K562 (cell line): Measurements from ENCODE around the gene DSP. TPM values are rescaled to one million over a fixed set of nuclear protein-coding genes. Genes with fewer than 3 reads are reported as not detected.

Source experiments
- BDP1 ChIP-seq: IDR thresholded peaks from 3 replicates; pipeline ENCODE4 v1.6.1; 2011; ENCODE audit not compliant: insufficient read length, insufficient read depth
- HDAC8 ChIP-seq: fragments of 450-650 bp; IDR thresholded peaks from 2 replicates; pipeline ENCODE4 v1.6.1; 2016; ENCODE audit warnings: mild to moderate bottlenecking, missing genetic modification characterization, moderate library complexity, missing compliant biosample characterization
- HDGF ChIP-seq: fragments of 450-650 bp; IDR thresholded peaks from 2 replicates; pipeline ENCODE4 v1.6.1; 2016
- JUNB ChIP-seq: fragments of 450-650 bp; formaldehyde crosslinking; conservative IDR thresholded peaks from 2 replicates; pipeline ENCODE4 v1.4.0; 2020; ENCODE audit warnings: mild to moderate bottlenecking
- MAFF ChIP-seq: IDR thresholded peaks from 2 replicates; pipeline ENCODE4 v1.6.1; 2012; ENCODE audit warnings: low read length, improper control_type of control experiment
- MLLT1 ChIP-seq, 2 experiments: fragments of 450-650 bp; IDR thresholded peaks; 2 replicates each; pipeline ENCODE4 v1.6.1; 2016
- PHF21A ChIP-seq: fragments of 450-650 bp; IDR thresholded peaks from 2 replicates; pipeline ENCODE4 v1.6.1; 2017; ENCODE audit warnings: low read depth, borderline replicate concordance
- YBX1 ChIP-seq: fragments of 450-650 bp; IDR thresholded peaks from 2 replicates; pipeline ENCODE4 v1.7.1; 2016; ENCODE audit warnings: mild to moderate bottlenecking
- ZBTB1 ChIP-seq: sonication (generic); formaldehyde crosslinking; IDR thresholded peaks from 2 replicates; pipeline ENCODE4 v1.8.1; 2023; ENCODE audit warnings: missing genetic modification reagents, low read depth, mild to moderate bottlenecking, borderline replicate concordance
- ZMIZ1 ChIP-seq, 2 experiments: fragments of 150-350 bp in 1 of 2; IDR thresholded peaks; 2 replicates each; pipeline ENCODE4 v1.6.1; 2012 to 2016; ENCODE audit warnings: low read depth in 2 of 2, low read length in 2 of 2, mild to moderate bottlenecking in 1 of 2, moderate library complexity in 1 of 2
- polyA plus RNA-seq, 8 experiments: library from polyadenylated mRNA; depleted of rRNA in 4 of 8; stranded (reverse) in 5 of 8; unstranded in 3 of 8; fragments of >200 nt; fragmentation: Nextera tagmentation in 2 of 8; fragmentation: Illumina TruSeq in 1 of 8; extraction: Ambion mirVana in 2 of 8; extraction: Trizol in 1 of 8; gene quantifications; 2 replicates each; pipeline versions ENCODE4 v1.2.1 to v1.2.3, GENCODE V29; 2011 to 2014; ENCODE audit warnings: inconsistent platforms in 1 of 8, missing spikeins in 1 of 8
- total RNA-seq, 7 experiments: library from RNA; depleted of rRNA in 6 of 7; stranded (reverse); fragments of >200 nt in 6 of 7; fragmentation: Illumina TruSeq in 2 of 7; extraction: Trizol in 2 of 7; gene quantifications; 2 replicates each; pipeline versions ENCODE4 v1.2.1 to v1.2.3, GENCODE V29; 2011 to 2021; ENCODE audit warnings: low replicate concordance in 1 of 7
- TF ChIP-seq, protein P1 (sequence below): fragments of 450-650 bp; conservative IDR thresholded peaks from 2 replicates; pipeline ENCODE4 v1.6.1; 2016; ENCODE audit warnings: missing genetic modification characterization, low read depth, mild to moderate bottlenecking, control low read depth, missing compliant biosample characterization
- TF ChIP-seq, protein P2 (sequence below): fragments of 250-450 bp; sonication (Bioruptor Pico); IDR thresholded peaks from 2 replicates; pipeline ENCODE4 v1.8.0; 2022; ENCODE audit warnings: inconsistent platforms
- TF ChIP-seq, protein P3 (sequence below): fragments of 250-450 bp; sonication (Bioruptor Pico); IDR thresholded peaks from 2 replicates; pipeline ENCODE4 v1.8.0; 2022; ENCODE audit warnings: moderate library complexity, mild to moderate bottlenecking, inconsistent platforms
- TF ChIP-seq, protein P4 (sequence below): fragments of 250-450 bp; sonication (Bioruptor Pico); IDR thresholded peaks from 2 replicates; pipeline ENCODE4 v1.5.0; 2021

Gene DSP
- total and polyA plus RNA-seq, 9 of the 15 experiments (the other 6 are each of a cell fraction or from before 2014, with no cell fraction given) = under 0.01 to 0.24 (median 0.03) TPM; not detected in 2

- TF ChIP-seq ZMIZ1 (IDR thresholded peaks at IDR 0.05; ENCODE audit: low read depth in 2 of 2, low read length in 2 of 2) = peak in 1 of 2 experiments; percentile 30; a peak in 1 of 4 replicates
- TF ChIP-seq MAFF = no peak
- TF ChIP-seq, protein P1, sequence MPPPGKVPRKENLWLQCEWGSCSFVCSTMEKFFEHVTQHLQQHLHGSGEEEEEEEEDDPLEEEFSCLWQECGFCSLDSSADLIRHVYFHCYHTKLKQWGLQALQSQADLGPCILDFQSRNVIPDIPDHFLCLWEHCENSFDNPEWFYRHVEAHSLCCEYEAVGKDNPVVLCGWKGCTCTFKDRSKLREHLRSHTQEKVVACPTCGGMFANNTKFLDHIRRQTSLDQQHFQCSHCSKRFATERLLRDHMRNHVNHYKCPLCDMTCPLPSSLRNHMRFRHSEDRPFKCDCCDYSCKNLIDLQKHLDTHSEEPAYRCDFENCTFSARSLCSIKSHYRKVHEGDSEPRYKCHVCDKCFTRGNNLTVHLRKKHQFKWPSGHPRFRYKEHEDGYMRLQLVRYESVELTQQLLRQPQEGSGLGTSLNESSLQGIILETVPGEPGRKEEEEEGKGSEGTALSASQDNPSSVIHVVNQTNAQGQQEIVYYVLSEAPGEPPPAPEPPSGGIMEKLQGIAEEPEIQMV (tag) = no peak
- TF ChIP-seq, protein P2, sequence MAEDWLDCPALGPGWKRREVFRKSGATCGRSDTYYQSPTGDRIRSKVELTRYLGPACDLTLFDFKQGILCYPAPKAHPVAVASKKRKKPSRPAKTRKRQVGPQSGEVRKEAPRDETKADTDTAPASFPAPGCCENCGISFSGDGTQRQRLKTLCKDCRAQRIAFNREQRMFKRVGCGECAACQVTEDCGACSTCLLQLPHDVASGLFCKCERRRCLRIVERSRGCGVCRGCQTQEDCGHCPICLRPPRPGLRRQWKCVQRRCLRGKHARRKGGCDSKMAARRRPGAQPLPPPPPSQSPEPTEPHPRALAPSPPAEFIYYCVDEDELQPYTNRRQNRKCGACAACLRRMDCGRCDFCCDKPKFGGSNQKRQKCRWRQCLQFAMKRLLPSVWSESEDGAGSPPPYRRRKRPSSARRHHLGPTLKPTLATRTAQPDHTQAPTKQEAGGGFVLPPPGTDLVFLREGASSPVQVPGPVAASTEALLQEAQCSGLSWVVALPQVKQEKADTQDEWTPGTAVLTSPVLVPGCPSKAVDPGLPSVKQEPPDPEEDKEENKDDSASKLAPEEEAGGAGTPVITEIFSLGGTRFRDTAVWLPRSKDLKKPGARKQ (CRISPR knock-in tag) = no peak
- TF ChIP-seq JUNB = no peak
- TF ChIP-seq BDP1 = no peak
- no peak for TF ChIP-seq HDAC8 (tag)
- TF ChIP-seq PHF21A = no peak
- TF ChIP-seq MLLT1 (IDR thresholded peaks at IDR 0.05) = no peak; a peak in 1 of 4 replicates
- TF ChIP-seq, protein P3, sequence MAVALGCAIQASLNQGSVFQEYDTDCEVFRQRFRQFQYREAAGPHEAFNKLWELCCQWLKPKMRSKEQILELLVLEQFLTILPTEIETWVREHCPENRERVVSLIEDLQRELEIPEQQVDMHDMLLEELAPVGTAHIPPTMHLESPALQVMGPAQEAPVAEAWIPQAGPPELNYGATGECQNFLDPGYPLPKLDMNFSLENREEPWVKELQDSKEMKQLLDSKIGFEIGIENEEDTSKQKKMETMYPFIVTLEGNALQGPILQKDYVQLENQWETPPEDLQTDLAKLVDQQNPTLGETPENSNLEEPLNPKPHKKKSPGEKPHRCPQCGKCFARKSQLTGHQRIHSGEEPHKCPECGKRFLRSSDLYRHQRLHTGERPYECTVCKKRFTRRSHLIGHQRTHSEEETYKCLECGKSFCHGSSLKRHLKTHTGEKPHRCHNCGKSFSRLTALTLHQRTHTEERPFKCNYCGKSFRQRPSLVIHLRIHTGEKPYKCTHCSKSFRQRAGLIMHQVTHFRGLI (CRISPR knock-in tag) = no peak
- TF ChIP-seq HDGF = no peak
- TF ChIP-seq YBX1 = no peak
- TF ChIP-seq, protein P4, sequence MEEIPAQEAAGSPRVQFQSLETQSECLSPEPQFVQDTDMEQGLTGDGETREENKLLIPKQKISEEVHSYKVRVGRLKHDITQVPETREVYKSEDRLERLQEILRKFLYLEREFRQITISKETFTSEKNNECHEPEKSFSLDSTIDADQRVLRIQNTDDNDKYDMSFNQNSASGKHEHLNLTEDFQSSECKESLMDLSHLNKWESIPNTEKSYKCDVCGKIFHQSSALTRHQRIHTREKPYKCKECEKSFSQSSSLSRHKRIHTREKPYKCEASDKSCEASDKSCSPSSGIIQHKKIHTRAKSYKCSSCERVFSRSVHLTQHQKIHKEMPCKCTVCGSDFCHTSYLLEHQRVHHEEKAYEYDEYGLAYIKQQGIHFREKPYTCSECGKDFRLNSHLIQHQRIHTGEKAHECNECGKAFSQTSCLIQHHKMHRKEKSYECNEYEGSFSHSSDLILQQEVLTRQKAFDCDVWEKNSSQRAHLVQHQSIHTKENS (CRISPR knock-in tag) = no peak
- TF ChIP-seq ZBTB1 = no peak
Observed at GRCh38 chr6:7589949-7590917, 48.8 kb downstream of the DSP start, which contains the start of gene SNRNP48 (continued).
